Measurements from ENCODE around the gene TANC1. TPM values are rescaled to one million over a fixed set of nuclear protein-coding genes. Genes with fewer than 3 reads are reported as not detected.

Gene TANC1
- total RNA-seq, 1 donor from 2014 or later = 45.0 TPM

- H3K27me3 ChIP-seq (ENCODE audit: insufficient read depth, low read length) = no peaks in the 10 kb centered on the region
- H3K79me2 ChIP-seq (ENCODE audit: insufficient read depth, low read length) = peaks cover 4% of the 10 kb centered on the region
- Mint-ChIP-seq H3K4me1 (ENCODE audit: low read depth, unreplicated experiment) (peaks cover 3% of the 10 kb centered on the region), H3K27ac (ENCODE audit: unreplicated experiment) (no peak overlapping the region), H3K36me3 (ENCODE audit: low read depth, unreplicated experiment) (peaks cover 56% of the 10 kb centered on the region), H3K9me3 (ENCODE audit: unreplicated experiment) (no peaks in the 10 kb centered on the region), H3K27me3 (ENCODE audit: low read depth, unreplicated experiment) (no peaks in the 10 kb centered on the region), H3K4me3 (ENCODE audit: unreplicated experiment) (no peak overlapping the region)
- H4K20me1 ChIP-seq (ENCODE audit: insufficient read depth, low read length) = peaks cover 30% of the 10 kb centered on the region
- no peak overlapping the region for H3K4me3 ChIP-seq (ENCODE audit: insufficient read depth, low read depth, low read length)
- no peak overlapping the region for H3K4me2 ChIP-seq (ENCODE audit: low read length)
- H3K36me3 ChIP-seq (ENCODE audit: insufficient read depth, low read length) = peaks cover 33% of the 10 kb centered on the region
- DNase-seq (ENCODE audit: low read depth) (no peak), FAIRE-seq (no peak)
- H3K27ac ChIP-seq (ENCODE audit: low read depth, low read length) = no peak overlapping the region
- H3K9me3 ChIP-seq (ENCODE audit: insufficient read depth, low read depth, low read length) = no peaks in the 10 kb centered on the region
- H2AFZ ChIP-seq (ENCODE audit: low read depth, low read length) = no peak overlapping the region
- no peak overlapping the region for H3K9ac ChIP-seq (ENCODE audit: low read length)
- TF ChIP-seq, protein P1, sequence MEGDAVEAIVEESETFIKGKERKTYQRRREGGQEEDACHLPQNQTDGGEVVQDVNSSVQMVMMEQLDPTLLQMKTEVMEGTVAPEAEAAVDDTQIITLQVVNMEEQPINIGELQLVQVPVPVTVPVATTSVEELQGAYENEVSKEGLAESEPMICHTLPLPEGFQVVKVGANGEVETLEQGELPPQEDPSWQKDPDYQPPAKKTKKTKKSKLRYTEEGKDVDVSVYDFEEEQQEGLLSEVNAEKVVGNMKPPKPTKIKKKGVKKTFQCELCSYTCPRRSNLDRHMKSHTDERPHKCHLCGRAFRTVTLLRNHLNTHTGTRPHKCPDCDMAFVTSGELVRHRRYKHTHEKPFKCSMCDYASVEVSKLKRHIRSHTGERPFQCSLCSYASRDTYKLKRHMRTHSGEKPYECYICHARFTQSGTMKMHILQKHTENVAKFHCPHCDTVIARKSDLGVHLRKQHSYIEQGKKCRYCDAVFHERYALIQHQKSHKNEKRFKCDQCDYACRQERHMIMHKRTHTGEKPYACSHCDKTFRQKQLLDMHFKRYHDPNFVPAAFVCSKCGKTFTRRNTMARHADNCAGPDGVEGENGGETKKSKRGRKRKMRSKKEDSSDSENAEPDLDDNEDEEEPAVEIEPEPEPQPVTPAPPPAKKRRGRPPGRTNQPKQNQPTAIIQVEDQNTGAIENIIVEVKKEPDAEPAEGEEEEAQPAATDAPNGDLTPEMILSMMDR (IDR thresholded peaks at IDR 0.05; ENCODE audit: insufficient read depth, low read depth, low read length) = no peak
- TF ChIP-seq EZH2 (IDR thresholded peaks at IDR 0.05; ENCODE audit: insufficient read depth, low read length) = no peak
- H3K4me1 ChIP-seq (ENCODE audit: insufficient read depth, low read length) = no peaks in the 10 kb centered on the region
Measured at GRCh38 chr2:159217676-159218075, 249.2 kb downstream of the TANC1 start.

DNA sequence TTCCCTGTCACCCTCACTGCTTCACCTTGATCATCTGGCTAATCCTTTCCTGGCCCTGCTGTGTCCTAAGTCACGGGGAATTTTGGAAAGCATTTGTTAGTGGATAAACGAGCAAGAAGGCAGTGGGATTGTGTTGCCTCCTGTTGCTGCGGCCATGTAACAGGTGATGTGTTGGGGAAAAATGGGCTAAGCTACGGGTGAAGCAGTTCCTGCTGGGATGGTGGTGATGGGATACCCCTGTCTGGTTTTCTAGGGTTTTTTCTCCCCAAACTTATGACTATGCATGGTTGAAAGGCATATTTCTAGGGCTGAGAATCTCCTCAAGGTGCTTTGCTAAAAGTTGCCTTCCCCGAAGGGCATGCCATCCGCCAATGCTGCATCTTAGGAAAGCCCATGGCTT, 249.9 kb downstream of the TANC1 start:
- Histone ChIP-seq H3K27me3 (ENCODE audit: insufficient read depth, low read length) (no peaks in the 10 kb centered on the region), H3K9me3 (ENCODE audit: insufficient read depth, low read depth, low read length) (no peaks in the 10 kb centered on the region), H4K20me1 (ENCODE audit: insufficient read depth, low read length) (peaks cover 28% of the 10 kb centered on the region), H3K79me2 (ENCODE audit: insufficient read depth, low read length) (peaks cover 4% of the 10 kb centered on the region), H3K4me1 (ENCODE audit: insufficient read depth, low read length) (no peaks in the 10 kb centered on the region), H3K4me3 (ENCODE audit: insufficient read depth, low read depth, low read length) (no peak overlapping the region), H3K4me2 (ENCODE audit: low read length) (no peak overlapping the region), H2AFZ (ENCODE audit: low read depth, low read length) (no peak overlapping the region), H3K27ac (ENCODE audit: low read depth, low read length) (no peak overlapping the region), H3K9ac (ENCODE audit: low read length) (no peak overlapping the region), H3K36me3 (ENCODE audit: insufficient read depth, low read length) (peaks cover 29% of the 10 kb centered on the region)
- H3K27ac Mint-ChIP-seq (ENCODE audit: unreplicated experiment) = no peak overlapping the region
- no peak for DNase-seq (ENCODE audit: low read depth)
- H3K4me3 Mint-ChIP-seq (ENCODE audit: unreplicated experiment) = no peak overlapping the region
- no peaks in the 10 kb centered on the region for H3K27me3 Mint-ChIP-seq (ENCODE audit: low read depth, unreplicated experiment)
- no peaks in the 10 kb centered on the region for H3K9me3 Mint-ChIP-seq (ENCODE audit: unreplicated experiment)
- TF ChIP-seq, protein P1 (IDR thresholded peaks at IDR 0.05; ENCODE audit: insufficient read depth, low read depth, low read length) = no peak
- no peak for TF ChIP-seq EZH2 (IDR thresholded peaks at IDR 0.05; ENCODE audit: insufficient read depth, low read length)
- H3K36me3 Mint-ChIP-seq (ENCODE audit: low read depth, unreplicated experiment) = peaks cover 58% of the 10 kb centered on the region
- no peaks in the 10 kb centered on the region for H3K4me1 Mint-ChIP-seq (ENCODE audit: low read depth, unreplicated experiment)
- no peak for FAIRE-seq

DNA sequence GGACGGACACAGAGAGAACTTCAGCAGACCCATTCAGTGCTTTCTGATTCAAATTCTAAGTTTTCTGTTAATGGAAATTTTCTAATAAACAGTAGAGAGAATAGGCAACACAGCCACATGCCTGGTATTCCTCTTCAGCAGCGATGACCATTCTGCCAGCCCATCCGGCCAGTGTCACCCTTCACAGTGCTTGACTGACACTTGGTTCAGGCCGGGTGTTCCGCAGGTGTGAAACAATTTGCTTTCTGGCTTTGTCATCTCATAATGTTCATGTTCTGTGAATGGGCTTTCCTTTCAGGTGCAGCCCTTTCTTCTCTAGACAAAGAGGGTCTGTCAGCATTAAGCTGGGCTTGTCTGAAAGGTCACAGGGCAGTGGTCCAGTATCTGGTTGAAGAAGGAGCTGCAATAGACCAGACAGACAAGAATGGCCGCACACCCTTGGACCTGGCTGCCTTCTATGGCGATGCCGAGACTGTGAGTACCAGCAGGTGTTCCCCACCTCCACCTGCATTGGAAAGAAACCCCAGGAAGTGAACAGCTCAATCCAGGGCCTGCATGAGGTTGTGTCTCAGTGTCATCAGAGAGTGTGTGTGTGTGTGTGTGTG, 251.1 kb downstream of the TANC1 start:
- no peaks in the 10 kb centered on the region for H3K4me1 ChIP-seq (ENCODE audit: insufficient read depth, low read length)
- peaks cover 23% of the 10 kb centered on the region for H4K20me1 ChIP-seq (ENCODE audit: insufficient read depth, low read length)
- no peaks in the 10 kb centered on the region for H3K79me2 ChIP-seq (ENCODE audit: insufficient read depth, low read length)
- no peaks in the 10 kb centered on the region for H3K27me3 ChIP-seq (ENCODE audit: insufficient read depth, low read length)
- no peak for TF ChIP-seq EZH2 (IDR thresholded peaks at IDR 0.05; ENCODE audit: insufficient read depth, low read length)
- TF ChIP-seq, protein P1 (IDR thresholded peaks at IDR 0.05; ENCODE audit: insufficient read depth, low read depth, low read length) = no peak
- DNase-seq (ENCODE audit: low read depth) (no peak), FAIRE-seq (no peak)
- H3K9me3 ChIP-seq (ENCODE audit: insufficient read depth, low read depth, low read length) = no peaks in the 10 kb centered on the region
- Mint-ChIP-seq H3K4me1 (ENCODE audit: low read depth, unreplicated experiment) (no peaks in the 10 kb centered on the region), H3K9me3 (ENCODE audit: unreplicated experiment) (no peaks in the 10 kb centered on the region), H3K27ac (ENCODE audit: unreplicated experiment) (no peak overlapping the region), H3K4me3 (ENCODE audit: unreplicated experiment) (no peak overlapping the region), H3K36me3 (ENCODE audit: low read depth, unreplicated experiment) (peaks cover 65% of the 10 kb centered on the region), H3K27me3 (ENCODE audit: low read depth, unreplicated experiment) (no peaks in the 10 kb centered on the region)
- no peak overlapping the region for H3K9ac ChIP-seq (ENCODE audit: low read length)
- peaks cover 29% of the 10 kb centered on the region for H3K36me3 ChIP-seq (ENCODE audit: insufficient read depth, low read length)
- H2AFZ ChIP-seq (ENCODE audit: low read depth, low read length) = no peak overlapping the region
- no peak overlapping the region for H3K4me3 ChIP-seq (ENCODE audit: insufficient read depth, low read depth, low read length)
- no peak overlapping the region for H3K27ac ChIP-seq (ENCODE audit: low read depth, low read length)
- H3K4me2 ChIP-seq (ENCODE audit: low read length) = no peak overlapping the region

Measured in astrocyte (in vitro differentiated cells and primary cell).